ENCODE data around the gene TPK1. TPM values are rescaled to one million over a fixed set of nuclear protein-coding genes. Genes with fewer than 3 reads are reported as not detected.

Gene TPK1
- total and polyA plus RNA-seq, 2 of the 4 experiments (the other 2 are of a cell fraction) = 0.38 to 1.8 TPM

DNA sequence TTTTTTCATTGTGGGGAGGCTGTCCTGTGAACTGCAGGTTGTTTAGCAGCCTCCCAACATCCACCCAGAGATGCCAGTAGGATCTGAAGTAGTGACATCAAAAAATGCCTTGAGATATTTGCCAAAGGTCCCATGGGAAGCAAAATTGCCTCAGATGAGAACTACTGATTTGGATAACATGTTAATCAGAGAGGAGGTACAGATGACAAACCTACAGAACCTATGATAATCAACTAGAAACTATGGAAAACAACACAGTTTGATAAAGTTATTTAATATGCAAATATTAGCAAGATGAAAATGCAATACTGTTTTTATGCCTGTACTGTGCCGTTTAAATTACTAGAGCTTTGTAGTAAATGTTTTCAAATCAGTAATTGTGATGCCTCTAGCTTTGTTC, 341.5 kb downstream of the TPK1 start:
- POLR2A ChIA-PET (ENCODE audit: unreplicated experiment) = no interaction called here
- Histone ChIP-seq H3K9me1 (ENCODE audit: insufficient read depth, low read length) (no peaks in the 10 kb centered on the region), H2BK120ac (ENCODE audit: low read depth, low read length) (no peak overlapping the region), H3K4ac (ENCODE audit: low read depth, low read length) (no peak overlapping the region), H3K4me1 (ENCODE audit: control insufficient read depth, insufficient read depth, low read length) (no peaks in the 10 kb centered on the region), H4K8ac (ENCODE audit: low read depth in 2 of 2, low read length in 2 of 2) (no peak overlapping the region), H3K27ac (ENCODE audit: insufficient read depth, low read length) (no peak overlapping the region), H3K9me3 (ENCODE audit: control insufficient read depth, insufficient read depth, low read length) (peaks cover 5% of the 10 kb centered on the region; the same call in 1 of the 2 replicates), H3K56ac (ENCODE audit: extremely low read depth, insufficient read depth, low read length) (no peak overlapping the region), H3K36me3 (ENCODE audit: control insufficient read depth, insufficient read depth, low read length) (no peaks in the 10 kb centered on the region), H3K27me3 (ENCODE audit: control insufficient read depth, insufficient read depth, low read length) (no peaks in the 10 kb centered on the region), H3K4me2 (ENCODE audit: low read depth, low read length) (no peak overlapping the region), H2BK15ac (ENCODE audit: low read depth, low read length) (no peak overlapping the region), H4K20me1 (ENCODE audit: insufficient read depth, low read length) (no peaks in the 10 kb centered on the region), H3K9ac (ENCODE audit: low read depth, low read length) (no peak overlapping the region), H3K4me3 (ENCODE audit: insufficient read depth, low read depth, low read length) (no peak overlapping the region), H2BK5ac (ENCODE audit: low read depth, low read length, poor library complexity, severe bottlenecking) (no peak overlapping the region), H4K91ac (ENCODE audit: insufficient read depth, low read depth, low read length) (no peak overlapping the region), H3K23ac (ENCODE audit: low read depth, low read length) (no peak overlapping the region), H2AK9ac (replicated peaks; ENCODE audit: low read depth, low read length, poor library complexity) (no peak overlapping the region), H3K79me1 (ENCODE audit: low read depth in 1 of 2, low read length in 2 of 2) (no peaks in the 10 kb centered on the region), H2BK20ac (ENCODE audit: low read depth, low read length) (no peak overlapping the region), H2AFZ (replicated peaks; ENCODE audit: low read length, poor library complexity) (no peak overlapping the region), H2AK5ac (ENCODE audit: low read depth, low read length) (no peak overlapping the region), H3K18ac (ENCODE audit: low read depth, low read length) (no peak overlapping the region), H3K14ac (replicated peaks; ENCODE audit: low read depth, low read length) (no peak overlapping the region), H4K5ac (ENCODE audit: low read depth, low read length) (no peak overlapping the region)
- no TSS peak for BruUV-seq (replicated peaks)
- no peak for DNase-seq
- no CpG with 5 or more reads among the region's 1 CpG for WGBS, 2 experiments (ENCODE audit: extremely low coverage in 2 of 2, insufficient read length in 1 of 2)
- intact Hi-C loops (cut with micrococcal nuclease) = no loop called here
- CTCF ChIA-PET = no interaction called here
- in situ Hi-C loops (cut with MboI; ENCODE audit: low sequenced_read_pairs) = no loop called here
- TF ChIP-seq BHLHE40 (IDR thresholded peaks at IDR 0.05; ENCODE audit: low read depth, low read length) (no peak), MAZ (IDR thresholded peaks at IDR 0.05; ENCODE audit: borderline replicate concordance, low read depth, low read length) (no peak), MXI1 (IDR thresholded peaks at IDR 0.05; ENCODE audit: borderline replicate concordance, low read depth, low read length) (no peak), RAD21 (IDR thresholded peaks at IDR 0.05; ENCODE audit: low read length) (no peak), CHD1 (IDR thresholded peaks at IDR 0.05; ENCODE audit: low read depth, low read length) (no peak), NFE2L2 (IDR thresholded peaks at IDR 0.05; ENCODE audit: low read depth, low read length) (no peak), MAFK (IDR thresholded peaks at IDR 0.05; ENCODE audit: low read depth, low read length) (no peak), FOS (IDR thresholded peaks at IDR 0.05; ENCODE audit: low read depth, low read length) (no peak), RCOR1 (IDR thresholded peaks at IDR 0.05; ENCODE audit: insufficient replicate concordance, low read length) (no peak), SMC3 (IDR thresholded peaks at IDR 0.05; ENCODE audit: low read depth, low read length) (no peak), POLR2A (IDR thresholded peaks at IDR 0.05; ENCODE audit: low read depth, low read length) (no peak), CEBPB (IDR thresholded peaks at IDR 0.05; ENCODE audit: low read depth, low read length) (no peak), RFX5 (IDR thresholded peaks at IDR 0.05; ENCODE audit: low read depth, low read length) (no peak), USF2 (IDR thresholded peaks at IDR 0.05; ENCODE audit: low read depth, low read length) (no peak)
- TF ChIP-seq, protein P1, sequence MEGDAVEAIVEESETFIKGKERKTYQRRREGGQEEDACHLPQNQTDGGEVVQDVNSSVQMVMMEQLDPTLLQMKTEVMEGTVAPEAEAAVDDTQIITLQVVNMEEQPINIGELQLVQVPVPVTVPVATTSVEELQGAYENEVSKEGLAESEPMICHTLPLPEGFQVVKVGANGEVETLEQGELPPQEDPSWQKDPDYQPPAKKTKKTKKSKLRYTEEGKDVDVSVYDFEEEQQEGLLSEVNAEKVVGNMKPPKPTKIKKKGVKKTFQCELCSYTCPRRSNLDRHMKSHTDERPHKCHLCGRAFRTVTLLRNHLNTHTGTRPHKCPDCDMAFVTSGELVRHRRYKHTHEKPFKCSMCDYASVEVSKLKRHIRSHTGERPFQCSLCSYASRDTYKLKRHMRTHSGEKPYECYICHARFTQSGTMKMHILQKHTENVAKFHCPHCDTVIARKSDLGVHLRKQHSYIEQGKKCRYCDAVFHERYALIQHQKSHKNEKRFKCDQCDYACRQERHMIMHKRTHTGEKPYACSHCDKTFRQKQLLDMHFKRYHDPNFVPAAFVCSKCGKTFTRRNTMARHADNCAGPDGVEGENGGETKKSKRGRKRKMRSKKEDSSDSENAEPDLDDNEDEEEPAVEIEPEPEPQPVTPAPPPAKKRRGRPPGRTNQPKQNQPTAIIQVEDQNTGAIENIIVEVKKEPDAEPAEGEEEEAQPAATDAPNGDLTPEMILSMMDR (conservative IDR thresholded peaks at IDR 0.05; ENCODE audit: low read depth, low read length) = no peak
- TF ChIP-seq, protein P2, sequence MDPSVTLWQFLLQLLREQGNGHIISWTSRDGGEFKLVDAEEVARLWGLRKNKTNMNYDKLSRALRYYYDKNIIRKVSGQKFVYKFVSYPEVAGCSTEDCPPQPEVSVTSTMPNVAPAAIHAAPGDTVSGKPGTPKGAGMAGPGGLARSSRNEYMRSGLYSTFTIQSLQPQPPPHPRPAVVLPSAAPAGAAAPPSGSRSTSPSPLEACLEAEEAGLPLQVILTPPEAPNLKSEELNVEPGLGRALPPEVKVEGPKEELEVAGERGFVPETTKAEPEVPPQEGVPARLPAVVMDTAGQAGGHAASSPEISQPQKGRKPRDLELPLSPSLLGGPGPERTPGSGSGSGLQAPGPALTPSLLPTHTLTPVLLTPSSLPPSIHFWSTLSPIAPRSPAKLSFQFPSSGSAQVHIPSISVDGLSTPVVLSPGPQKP (IDR thresholded peaks at IDR 0.05; ENCODE audit: borderline replicate concordance, low read depth, low read length) = no peak
- dilution Hi-C loops (cut with HindIII; ENCODE audit: low sequenced_read_pairs, unreplicated experiment) = no loop called here
- no peak for ATAC-seq (ENCODE audit: low read depth)
